K562 (cell line): ENCODE data around the gene HOXA7. TPM values are rescaled to one million over a fixed set of nuclear protein-coding genes. Genes with fewer than 3 reads are reported as not detected.
A peak's percentile ranks its signal among the peaks of the same experiment; 100 is the strongest.

Experiments used
- NR2C2 ChIP-seq, 2 experiments: fragments of 200-800 bp in 1 of 2; sonication (Bioruptor generic) in 1 of 2; sonication (generic) in 1 of 2; formaldehyde crosslinking in 1 of 2; IDR thresholded peaks; 2 replicates each; pipeline versions ENCODE4 v1.6.1 to v1.8.0; 2016 to 2022; ENCODE audit warnings: mild to moderate bottlenecking in 1 of 2, missing compliant biosample characterization in 1 of 2, missing genetic modification characterization in 1 of 2, missing genetic modification reagents in 1 of 2
- PURB ChIP-seq: sonication (generic); formaldehyde crosslinking; IDR thresholded peaks from 2 replicates; pipeline ENCODE4 v1.9.0; 2021; ENCODE audit warnings: low read depth, mild to moderate bottlenecking, missing genetic modification reagents
- TOE1 ChIP-seq, 2 experiments: fragments of 450-650 bp in 1 of 2; sonication (generic) in 1 of 2; formaldehyde crosslinking in 1 of 2; IDR thresholded peaks; 2 replicates each; pipeline versions ENCODE4 v1.7.1 to v1.8.0; 2016 to 2022; ENCODE audit warnings: borderline replicate concordance in 2 of 2, mild to moderate bottlenecking in 2 of 2, antibody characterized with exemption in 1 of 2, inconsistent platforms in 1 of 2, low read depth in 1 of 2, missing genetic modification reagents in 1 of 2, moderate library complexity in 1 of 2
- ZNF79 ChIP-seq: fragments of 250-450 bp; sonication (Bioruptor Pico); IDR thresholded peaks from 2 replicates; pipeline ENCODE4 v1.4.0; 2020; ENCODE audit warnings: low read depth, mild to moderate bottlenecking, moderate library complexity
- polyA plus RNA-seq, 8 experiments: library from polyadenylated mRNA; depleted of rRNA in 4 of 8; stranded (reverse) in 5 of 8; unstranded in 3 of 8; fragments of >200 nt; fragmentation: Nextera tagmentation in 2 of 8; fragmentation: Illumina TruSeq in 1 of 8; extraction: Ambion mirVana in 2 of 8; extraction: Trizol in 1 of 8; gene quantifications; 2 replicates each; pipeline versions ENCODE4 v1.2.1 to v1.2.3, GENCODE V29; 2011 to 2014; ENCODE audit warnings: inconsistent platforms in 1 of 8, missing spikeins in 1 of 8
- total RNA-seq, 7 experiments: library from RNA; depleted of rRNA in 6 of 7; stranded (reverse); fragments of >200 nt in 6 of 7; fragmentation: Illumina TruSeq in 2 of 7; extraction: Trizol in 2 of 7; gene quantifications; 2 replicates each; pipeline versions ENCODE4 v1.2.1 to v1.2.3, GENCODE V29; 2011 to 2021; ENCODE audit warnings: low replicate concordance in 1 of 7
- TF ChIP-seq, protein P1 (sequence below): fragments of 450-650 bp; IDR thresholded peaks from 2 replicates; pipeline ENCODE4 v1.6.1; 2016; ENCODE audit warnings: low read depth
- TF ChIP-seq, protein P2 (sequence below): fragments of 250-450 bp; sonication (Bioruptor Pico); IDR thresholded peaks from 2 replicates; pipeline ENCODE4 v1.4.0; 2020; ENCODE audit warnings: mild to moderate bottlenecking, moderate library complexity
- TF ChIP-seq, protein P3 (sequence below): fragments of 150-350 bp; IDR thresholded peaks from 2 replicates; pipeline ENCODE4 v1.6.1; 2014; ENCODE audit warnings: low read depth, mild to moderate bottlenecking, low read length, borderline replicate concordance

The HOXA7 gene
- total and polyA plus RNA-seq, 9 of the 15 experiments (the other 6 are each of a cell fraction or from before 2014, with no cell fraction given) = not detected

DNA sequence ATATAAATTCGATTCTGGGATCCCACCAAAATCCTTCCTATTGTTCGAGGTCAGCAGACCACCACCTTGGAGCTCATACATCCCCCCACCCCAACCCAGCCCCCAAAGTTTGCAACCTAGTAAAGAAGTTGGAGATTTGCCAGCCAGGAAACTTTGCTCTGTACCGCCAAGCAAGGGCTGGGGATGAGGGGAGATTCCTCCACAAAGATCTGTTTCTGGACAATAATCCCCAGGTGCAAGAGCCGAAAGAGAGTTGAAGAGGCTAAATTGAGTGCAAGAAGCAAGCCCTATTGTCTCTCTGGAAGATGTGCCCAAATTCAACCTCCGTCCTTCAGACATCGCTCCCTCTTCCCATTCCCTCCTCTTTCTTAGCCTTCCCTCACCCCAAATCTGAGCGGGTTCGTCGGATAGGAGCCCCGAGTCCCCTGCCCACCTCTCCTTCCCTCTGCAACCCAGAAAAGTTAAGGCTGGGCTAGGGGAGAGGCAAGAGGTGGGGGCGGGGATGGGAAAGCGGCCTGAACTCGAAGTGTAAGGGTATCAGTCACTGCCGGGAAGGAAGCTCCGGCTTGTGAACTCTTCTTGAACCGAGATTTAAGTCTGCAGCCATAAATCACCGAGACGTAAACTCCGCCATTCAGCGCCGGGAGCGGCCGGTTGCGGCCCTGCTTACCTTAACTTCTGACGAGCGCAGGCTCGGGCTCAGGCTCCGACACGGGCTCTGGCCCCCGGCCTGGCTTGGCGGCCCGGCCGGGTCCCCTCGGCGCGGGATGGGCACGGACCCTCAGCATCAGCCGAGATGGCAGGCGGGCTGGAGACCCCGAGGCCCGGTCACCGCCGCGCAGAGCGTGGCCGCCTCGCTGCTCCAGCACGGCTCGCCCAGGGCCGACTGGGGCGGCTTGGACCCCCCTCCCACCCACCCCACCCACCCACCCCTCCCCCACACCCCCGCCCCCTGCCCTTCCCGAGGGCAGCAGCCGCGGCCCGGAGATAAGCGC, 43.2 kb downstream of the HOXA7 start (continued):
- TF ChIP-seq, protein P1, sequence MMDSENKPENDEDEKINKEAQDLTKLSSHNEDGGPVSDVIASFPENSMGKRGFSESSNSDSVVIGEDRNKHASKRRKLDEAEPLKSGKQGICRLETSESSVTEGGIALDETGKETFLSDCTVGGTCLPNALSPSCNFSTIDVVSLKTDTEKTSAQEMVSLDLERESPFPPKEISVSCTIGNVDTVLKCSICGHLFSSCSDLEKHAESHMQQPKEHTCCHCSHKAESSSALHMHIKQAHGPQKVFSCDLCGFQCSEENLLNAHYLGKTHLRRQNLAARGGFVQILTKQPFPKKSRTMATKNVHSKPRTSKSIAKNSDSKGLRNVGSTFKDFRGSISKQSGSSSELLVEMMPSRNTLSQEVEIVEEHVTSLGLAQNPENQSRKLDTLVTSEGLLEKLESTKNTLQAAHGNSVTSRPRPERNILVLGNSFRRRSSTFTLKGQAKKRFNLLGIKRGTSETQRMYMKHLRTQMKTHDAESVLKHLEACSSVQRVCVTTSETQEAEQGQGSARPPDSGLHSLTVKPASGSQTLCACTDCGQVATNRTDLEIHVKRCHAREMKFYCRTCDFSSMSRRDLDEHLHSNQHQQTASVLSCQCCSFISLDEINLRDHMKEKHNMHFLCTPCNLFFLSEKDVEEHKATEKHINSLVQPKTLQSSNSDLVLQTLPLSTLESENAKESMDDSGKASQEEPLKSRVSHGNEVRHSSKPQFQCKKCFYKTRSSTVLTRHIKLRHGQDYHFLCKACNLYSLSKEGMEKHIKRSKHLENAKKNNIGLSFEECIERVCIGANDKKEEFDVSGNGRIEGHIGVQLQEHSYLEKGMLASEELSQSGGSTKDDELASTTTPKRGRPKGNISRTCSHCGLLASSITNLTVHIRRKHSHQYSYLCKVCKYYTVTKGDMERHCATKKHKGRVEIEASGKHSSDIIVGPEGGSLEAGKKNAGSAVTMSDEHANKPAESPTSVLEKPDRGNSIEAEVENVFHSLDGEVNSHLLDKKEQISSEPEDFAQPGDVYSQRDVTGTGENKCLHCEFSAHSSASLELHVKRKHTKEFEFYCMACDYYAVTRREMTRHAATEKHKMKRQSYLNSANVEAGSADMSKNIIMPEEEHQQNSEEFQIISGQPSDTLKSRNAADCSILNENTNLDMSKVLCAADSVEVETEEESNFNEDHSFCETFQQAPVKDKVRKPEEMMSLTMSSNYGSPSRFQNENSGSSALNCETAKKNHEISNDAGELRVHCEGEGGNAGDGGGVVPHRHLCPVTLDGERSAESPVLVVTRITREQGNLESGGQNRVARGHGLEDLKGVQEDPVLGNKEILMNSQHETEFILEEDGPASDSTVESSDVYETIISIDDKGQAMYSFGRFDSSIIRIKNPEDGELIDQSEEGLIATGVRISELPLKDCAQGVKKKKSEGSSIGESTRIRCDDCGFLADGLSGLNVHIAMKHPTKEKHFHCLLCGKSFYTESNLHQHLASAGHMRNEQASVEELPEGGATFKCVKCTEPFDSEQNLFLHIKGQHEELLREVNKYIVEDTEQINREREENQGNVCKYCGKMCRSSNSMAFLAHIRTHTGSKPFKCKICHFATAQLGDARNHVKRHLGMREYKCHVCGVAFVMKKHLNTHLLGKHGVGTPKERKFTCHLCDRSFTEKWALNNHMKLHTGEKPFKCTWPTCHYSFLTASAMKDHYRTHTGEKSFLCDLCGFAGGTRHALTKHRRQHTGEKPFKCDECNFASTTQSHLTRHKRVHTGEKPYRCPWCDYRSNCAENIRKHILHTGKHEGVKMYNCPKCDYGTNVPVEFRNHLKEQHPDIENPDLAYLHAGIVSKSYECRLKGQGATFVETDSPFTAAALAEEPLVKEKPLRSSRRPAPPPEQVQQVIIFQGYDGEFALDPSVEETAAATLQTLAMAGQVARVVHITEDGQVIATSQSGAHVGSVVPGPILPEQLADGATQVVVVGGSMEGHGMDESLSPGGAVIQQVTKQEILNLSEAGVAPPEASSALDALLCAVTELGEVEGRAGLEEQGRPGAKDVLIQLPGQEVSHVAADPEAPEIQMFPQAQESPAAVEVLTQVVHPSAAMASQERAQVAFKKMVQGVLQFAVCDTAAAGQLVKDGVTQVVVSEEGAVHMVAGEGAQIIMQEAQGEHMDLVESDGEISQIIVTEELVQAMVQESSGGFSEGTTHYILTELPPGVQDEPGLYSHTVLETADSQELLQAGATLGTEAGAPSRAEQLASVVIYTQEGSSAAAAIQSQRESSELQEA = no peak
- TF ChIP-seq, protein P2, sequence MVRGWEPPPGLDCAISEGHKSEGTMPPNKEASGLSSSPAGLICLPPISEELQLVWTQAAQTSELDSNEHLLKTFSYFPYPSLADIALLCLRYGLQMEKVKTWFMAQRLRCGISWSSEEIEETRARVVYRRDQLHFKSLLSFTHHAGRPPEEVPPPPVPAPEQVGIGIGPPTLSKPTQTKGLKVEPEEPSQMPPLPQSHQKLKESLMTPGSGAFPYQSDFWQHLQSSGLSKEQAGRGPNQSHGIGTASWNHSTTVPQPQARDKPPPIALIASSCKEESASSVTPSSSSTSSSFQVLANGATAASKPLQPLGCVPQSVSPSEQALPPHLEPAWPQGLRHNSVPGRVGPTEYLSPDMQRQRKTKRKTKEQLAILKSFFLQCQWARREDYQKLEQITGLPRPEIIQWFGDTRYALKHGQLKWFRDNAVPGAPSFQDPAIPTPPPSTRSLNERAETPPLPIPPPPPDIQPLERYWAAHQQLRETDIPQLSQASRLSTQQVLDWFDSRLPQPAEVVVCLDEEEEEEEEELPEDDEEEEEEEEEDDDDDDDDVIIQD (CRISPR knock-in tag) = no peak
- TF ChIP-seq NR2C2 (CRISPR knock-in tag; IDR thresholded peaks at IDR 0.05) = no peak
- TF ChIP-seq NR2C2 (tag; IDR thresholded peaks at IDR 0.05) = peak; percentile 57
- TF ChIP-seq, protein P3, sequence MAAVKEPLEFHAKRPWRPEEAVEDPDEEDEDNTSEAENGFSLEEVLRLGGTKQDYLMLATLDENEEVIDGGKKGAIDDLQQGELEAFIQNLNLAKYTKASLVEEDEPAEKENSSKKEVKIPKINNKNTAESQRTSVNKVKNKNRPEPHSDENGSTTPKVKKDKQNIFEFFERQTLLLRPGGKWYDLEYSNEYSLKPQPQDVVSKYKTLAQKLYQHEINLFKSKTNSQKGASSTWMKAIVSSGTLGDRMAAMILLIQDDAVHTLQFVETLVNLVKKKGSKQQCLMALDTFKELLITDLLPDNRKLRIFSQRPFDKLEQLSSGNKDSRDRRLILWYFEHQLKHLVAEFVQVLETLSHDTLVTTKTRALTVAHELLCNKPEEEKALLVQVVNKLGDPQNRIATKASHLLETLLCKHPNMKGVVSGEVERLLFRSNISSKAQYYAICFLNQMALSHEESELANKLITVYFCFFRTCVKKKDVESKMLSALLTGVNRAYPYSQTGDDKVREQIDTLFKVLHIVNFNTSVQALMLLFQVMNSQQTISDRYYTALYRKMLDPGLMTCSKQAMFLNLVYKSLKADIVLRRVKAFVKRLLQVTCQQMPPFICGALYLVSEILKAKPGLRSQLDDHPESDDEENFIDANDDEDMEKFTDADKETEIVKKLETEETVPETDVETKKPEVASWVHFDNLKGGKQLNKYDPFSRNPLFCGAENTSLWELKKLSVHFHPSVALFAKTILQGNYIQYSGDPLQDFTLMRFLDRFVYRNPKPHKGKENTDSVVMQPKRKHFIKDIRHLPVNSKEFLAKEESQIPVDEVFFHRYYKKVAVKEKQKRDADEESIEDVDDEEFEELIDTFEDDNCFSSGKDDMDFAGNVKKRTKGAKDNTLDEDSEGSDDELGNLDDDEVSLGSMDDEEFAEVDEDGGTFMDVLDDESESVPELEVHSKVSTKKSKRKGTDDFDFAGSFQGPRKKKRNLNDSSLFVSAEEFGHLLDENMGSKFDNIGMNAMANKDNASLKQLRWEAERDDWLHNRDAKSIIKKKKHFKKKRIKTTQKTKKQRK = no peak
- no peak for TF ChIP-seq PURB (CRISPR knock-in tag)
- no peak for TF ChIP-seq ZNF79 (CRISPR knock-in tag)
- TF ChIP-seq TOE1 (IDR thresholded peaks at IDR 0.05; ENCODE audit: borderline replicate concordance) = no peak
- TF ChIP-seq TOE1 (CRISPR knock-in tag; IDR thresholded peaks at IDR 0.05; ENCODE audit: borderline replicate concordance, low read depth) = no peak
